HepG2 (cell line): ENCODE results near the gene SEMA3C. TPM values are rescaled to one million over a fixed set of nuclear protein-coding genes. Genes with fewer than 3 reads are reported as not detected.

Experiments
- ATAC-seq: fragments of 200-7000 bp; cut with Tn5 transposase; 3 replicates; pipeline ENCODE4 v1.9.1; 2020; ENCODE audit warnings: mild to moderate bottlenecking, moderate library complexity
- BruUV-seq: library from RNA; stranded (reverse); fragments of 400-500 nt; replicated peaks from 2 replicates; lab custom pipeline; 2021; lab: Mats Ljungman, UMichigan
- CTCF ChIA-PET: fragments of 300-600 bp; formaldehyde crosslinking; extraction: SDS; loops from one replicate; lab custom pipeline; 2021; ENCODE audit warnings: low total read pairs, inconsistent platforms, low intra/inter-chr PET ratio; lab: Yijun Ruan, JAX
- POLR2A ChIA-PET: fragments of 350-600 bp; sonication (Branson Sonifier 250); formaldehyde crosslinking; loops from one replicate; lab custom pipeline; 2020; ENCODE audit warnings: antibody characterized with exemption, inconsistent platforms; lab: Yijun Ruan, JAX
- DNase-seq: peaks from one replicate; pipeline ENCODE4 v3.0.0-alpha.2; 2015; ENCODE audit warnings: low spot score
- FAIRE-seq: peaks from 3 replicates; lab custom pipeline; 2011; peaks lifted over from hg19 to GRCh38; lab: Jason Lieb, UNC
- H2AFZ ChIP-seq: one replicate; pipeline ENCODE4 v1.6.1; 2011; ENCODE audit warnings: low read length, inconsistent platforms
- H3K27ac ChIP-seq: fragments of 300-600 bp; 3 replicates; pipeline ENCODE4 v1.8.0; 2011; ENCODE audit warnings: mixed run types, mild to moderate bottlenecking, mixed read lengths, low read length, inconsistent platforms; ENCODE audit not compliant: insufficient read depth; ENCODE audit errors: extremely low read length
- H3K27me3 ChIP-seq, 2 experiments: fragments of 200-600 bp in 1 of 2; 2 replicates in 1 of 2; 3 replicates in 1 of 2; pipeline versions ENCODE4 v1.6.0 to v1.8.0; 2011; ENCODE audit warnings: low read length in 2 of 2, mild to moderate bottlenecking in 2 of 2, moderate library complexity in 2 of 2, inconsistent platforms in 1 of 2; ENCODE audit not compliant: insufficient read depth in 2 of 2, control insufficient read depth in 1 of 2
- H3K36me3 ChIP-seq, 2 experiments: fragments of 200-600 bp in 1 of 2; replicated peaks in 1 of 2; 2 replicates in 1 of 2; 3 replicates in 1 of 2; pipeline versions ENCODE4 v1.5.1 to v1.8.0; 2011; ENCODE audit warnings: low read length in 2 of 2, inconsistent platforms in 1 of 2; ENCODE audit not compliant: insufficient read depth in 2 of 2, control insufficient read depth in 1 of 2
- H3K4me1 ChIP-seq: 2 replicates; pipeline ENCODE4 v1.5.1; 2012; ENCODE audit warnings: low read length, inconsistent platforms; ENCODE audit not compliant: insufficient read depth
- H3K4me2 ChIP-seq: 2 replicates; pipeline ENCODE4 v1.6.0; 2011; ENCODE audit warnings: low read depth, low read length, inconsistent platforms
- H3K4me3 ChIP-seq, 3 experiments: fragments of 200-600 bp in 1 of 3; sonication (generic), shearing (Covaris generic) in 1 of 3; replicated peaks in 1 of 3; 2 replicates each; pipeline ENCODE4 v1.5.1; 2011 to 2016; ENCODE audit warnings: low read length in 3 of 3, inconsistent platforms in 2 of 3, low read depth in 2 of 3, mild to moderate bottlenecking in 2 of 3, control low read depth in 1 of 3, mixed read lengths in 1 of 3; ENCODE audit not compliant: insufficient read depth in 1 of 3
- H3K79me2 ChIP-seq: one replicate; pipeline ENCODE4 v1.6.1; 2011; ENCODE audit warnings: low read length, inconsistent platforms; ENCODE audit not compliant: insufficient read depth
- H3K9ac ChIP-seq: 2 replicates; pipeline ENCODE4 v1.6.0; 2011; ENCODE audit warnings: mild to moderate bottlenecking, low read depth, low read length, inconsistent platforms; ENCODE audit not compliant: insufficient read depth
- H3K9me3 ChIP-seq: 2 replicates; pipeline ENCODE4 v1.5.1; 2012; ENCODE audit warnings: mild to moderate bottlenecking, low read length
- H4K20me1 ChIP-seq: 2 replicates; pipeline ENCODE4 v1.6.0; 2011; ENCODE audit warnings: inconsistent platforms, mild to moderate bottlenecking, low read length, moderate library complexity; ENCODE audit not compliant: insufficient read depth
- GATA4 ChIP-seq: sonication (generic); IDR thresholded peaks from 2 replicates; pipeline ENCODE4 v1.6.1; 2016; ENCODE audit warnings: antibody characterized with exemption, low read depth, borderline replicate concordance
- NR2F1 ChIP-seq, 2 experiments: fragments of 450-650 bp in 1 of 2; formaldehyde crosslinking in 1 of 2; IDR thresholded peaks; 2 replicates each; pipeline versions ENCODE4 v1.5.0 to v1.6.1; 2016 to 2020; ENCODE audit warnings: mild to moderate bottlenecking in 1 of 2, missing compliant biosample characterization in 1 of 2, missing genetic modification reagents in 1 of 2, moderate library complexity in 1 of 2
- SMARCE1 ChIP-seq: fragments of 450-650 bp; IDR thresholded peaks from 2 replicates; pipeline ENCODE4 v1.6.1; 2017; ENCODE audit warnings: borderline replicate concordance
- ZNF30 ChIP-seq: sonication (generic); formaldehyde crosslinking; IDR thresholded peaks from 2 replicates; pipeline ENCODE4 v1.5.0; 2020; ENCODE audit warnings: mild to moderate bottlenecking, missing genetic modification reagents
- WGBS: methylation state at CpG from one replicate; pipeline ENCODE4 v1.1.6; 2017; ENCODE audit warnings: low lambda C conversion rate; 5-methylcytosine and 5-hydroxymethylcytosine counted together
- in situ Hi-C: cut with HindIII; loops from 2 replicates; pipeline ENCODE4 v1.10.0; 2017; ENCODE audit warnings: low pct_unique_long_range_greater_than_20kb; ENCODE audit not compliant: extremely low pct_ligation_motif_present
- intact Hi-C: fragments of 100-400 bp; cut with micrococcal nuclease; formaldehyde crosslinking; loops from one replicate; pipeline ENCODE4 v1.10.0; 2022; ENCODE audit not compliant: unreplicated experiment
- polyA plus RNA-seq, 8 experiments: library from polyadenylated mRNA; depleted of rRNA in 3 of 8; stranded (reverse) in 7 of 8; unstranded in 1 of 8; fragments of >200 nt; fragmentation: Illumina TruSeq in 4 of 8; extraction: Trizol in 4 of 8; gene quantifications; 2 replicates each; pipeline versions ENCODE4 v1.2.1 to v1.2.3, GENCODE V29; 2011 to 2016; ENCODE audit warnings: low read depth in 4 of 8, missing spikeins in 1 of 8, mixed read lengths in 1 of 8; ENCODE audit not compliant: insufficient read depth in 1 of 8
- total RNA-seq, 5 experiments: library from RNA; depleted of rRNA; stranded (reverse); fragments of >200 nt; fragmentation: Illumina TruSeq; extraction: Trizol; gene quantifications; 2 replicates each; pipeline ENCODE4 v1.2.3, GENCODE V29; 2016; ENCODE audit warnings: low read depth in 1 of 5
- TF ChIP-seq, protein P1 (sequence below): sonication (generic); formaldehyde crosslinking; IDR thresholded peaks from 2 replicates; pipeline ENCODE4 v1.4.0; 2020; ENCODE audit warnings: missing genetic modification reagents, borderline replicate concordance
- TF ChIP-seq, protein P2 (sequence below): sonication (generic); formaldehyde crosslinking; IDR thresholded peaks from 2 replicates; pipeline ENCODE4 v1.4.0; 2020; ENCODE audit warnings: missing genetic modification reagents
- TF ChIP-seq, protein P3 (sequence below): sonication (generic); formaldehyde crosslinking; IDR thresholded peaks from 2 replicates; pipeline ENCODE4 v1.4.0; 2020; ENCODE audit warnings: missing genetic modification reagents, borderline replicate concordance

SEMA3C gene
- total and polyA plus RNA-seq, 2 of the 13 experiments (the other 11 are each of a cell fraction or from before 2014, with no cell fraction given), result 0.05 to 0.13 TPM

DNA sequence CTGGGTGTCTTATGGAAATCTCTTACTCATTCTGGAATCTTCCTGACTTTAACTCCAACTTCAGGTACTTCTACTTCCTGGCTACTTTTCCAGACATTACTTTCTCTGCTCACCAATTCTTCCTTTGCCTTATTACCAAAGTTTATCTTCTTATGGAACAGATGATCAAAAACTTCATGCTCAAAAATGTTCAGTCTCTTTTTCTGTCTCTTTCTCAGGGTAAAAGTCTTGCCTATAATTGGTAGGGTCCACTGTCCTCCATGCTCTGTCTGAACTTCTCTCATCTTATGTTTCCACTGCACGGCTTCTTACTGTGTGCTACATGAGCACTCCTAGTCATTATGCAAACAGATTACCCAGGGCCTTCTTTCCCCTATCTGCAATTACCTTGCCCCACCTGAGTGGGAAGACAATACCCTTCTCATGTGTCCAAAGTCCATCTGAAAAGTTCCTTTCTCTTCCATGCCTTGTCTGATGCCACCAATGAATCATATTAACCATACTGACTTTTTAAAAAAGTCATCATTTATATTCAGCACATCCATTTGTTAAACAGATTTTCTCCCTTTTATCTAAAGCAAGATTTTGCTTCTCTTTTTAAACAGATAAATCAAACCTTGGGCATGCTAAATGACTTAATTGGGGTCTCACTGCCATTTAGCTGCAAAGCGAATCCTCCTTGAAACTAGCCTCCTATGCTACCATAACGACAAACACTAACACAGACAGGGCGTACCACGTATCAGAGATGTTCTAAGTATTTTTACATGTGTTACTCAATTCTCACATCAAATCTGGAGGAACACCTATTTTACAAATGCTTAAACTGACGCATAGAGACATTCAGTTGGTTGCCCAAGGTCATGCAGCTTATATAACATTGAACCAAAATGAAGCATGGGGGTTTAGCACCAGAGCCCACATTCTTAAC, 48.8 kb downstream of the SEMA3C start:
- DNase-seq (peak; percentile 36), ATAC-seq (no peak), FAIRE-seq (no peak)
- no peaks in the 10 kb centered on the region for H3K36me3 ChIP-seq
- H3K4me2 ChIP-seq, result no peak overlapping the region
- no TSS peak for BruUV-seq
- TF ChIP-seq, protein P1, sequence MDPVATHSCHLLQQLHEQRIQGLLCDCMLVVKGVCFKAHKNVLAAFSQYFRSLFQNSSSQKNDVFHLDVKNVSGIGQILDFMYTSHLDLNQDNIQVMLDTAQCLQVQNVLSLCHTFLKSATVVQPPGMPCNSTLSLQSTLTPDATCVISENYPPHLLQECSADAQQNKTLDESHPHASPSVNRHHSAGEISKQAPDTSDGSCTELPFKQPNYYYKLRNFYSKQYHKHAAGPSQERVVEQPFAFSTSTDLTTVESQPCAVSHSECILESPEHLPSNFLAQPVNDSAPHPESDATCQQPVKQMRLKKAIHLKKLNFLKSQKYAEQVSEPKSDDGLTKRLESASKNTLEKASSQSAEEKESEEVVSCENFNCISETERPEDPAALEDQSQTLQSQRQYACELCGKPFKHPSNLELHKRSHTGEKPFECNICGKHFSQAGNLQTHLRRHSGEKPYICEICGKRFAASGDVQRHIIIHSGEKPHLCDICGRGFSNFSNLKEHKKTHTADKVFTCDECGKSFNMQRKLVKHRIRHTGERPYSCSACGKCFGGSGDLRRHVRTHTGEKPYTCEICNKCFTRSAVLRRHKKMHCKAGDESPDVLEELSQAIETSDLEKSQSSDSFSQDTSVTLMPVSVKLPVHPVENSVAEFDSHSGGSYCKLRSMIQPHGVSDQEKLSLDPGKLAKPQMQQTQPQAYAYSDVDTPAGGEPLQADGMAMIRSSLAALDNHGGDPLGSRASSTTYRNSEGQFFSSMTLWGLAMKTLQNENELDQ, result no peak
- in situ Hi-C loops (no loop called here), intact Hi-C loops (no loop called here)
- CTCF ChIA-PET, result no interaction called here
- H3K27me3 ChIP-seq, result no peaks in the 10 kb centered on the region
- POLR2A ChIA-PET, result no interaction called here
- no peak overlapping the region for H2AFZ ChIP-seq
- no peak overlapping the region for H3K9ac ChIP-seq
- H3K79me2 ChIP-seq, result no peaks in the 10 kb centered on the region
- H3K9me3 ChIP-seq, result no peaks in the 10 kb centered on the region
- no peak overlapping the region for H3K27ac ChIP-seq
- H3K4me1 ChIP-seq, result no peaks in the 10 kb centered on the region
- no peaks in the 10 kb centered on the region for H4K20me1 ChIP-seq
- WGBS, result 47% methylated on average over 6 of the region's 6 CpGs
- no peak overlapping the region for H3K4me3 ChIP-seq

DNA sequence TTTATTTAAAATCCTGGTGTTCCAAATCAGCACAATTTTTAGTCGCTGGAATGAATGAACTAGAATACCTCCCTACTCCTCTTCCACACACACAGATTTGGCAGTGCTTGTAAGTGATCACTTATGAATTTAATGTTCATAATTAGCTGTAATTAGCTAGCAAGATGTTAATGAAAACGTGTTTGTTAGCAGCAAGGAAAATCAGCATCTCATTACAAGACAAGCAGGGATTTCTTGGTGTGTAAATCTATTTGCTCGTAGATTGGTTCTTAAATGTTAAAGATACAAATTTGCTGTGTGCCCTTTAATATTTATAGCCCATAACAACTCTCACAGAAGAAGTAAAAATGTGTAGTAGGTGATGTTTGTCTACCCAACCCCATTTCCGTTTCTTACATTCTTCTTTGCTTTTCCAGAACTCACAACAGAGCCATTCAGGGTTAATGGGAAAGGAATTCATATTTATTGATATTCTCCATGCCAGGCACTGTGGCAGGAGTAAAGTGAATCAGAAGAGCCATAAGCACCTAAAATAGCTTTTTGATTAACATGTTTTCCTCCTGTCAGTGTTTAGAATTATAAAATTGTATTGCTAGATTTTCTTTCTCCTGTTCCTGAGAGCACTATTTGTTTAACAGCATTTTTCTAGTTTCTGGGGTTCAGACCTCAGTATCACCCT, 49.6 kb downstream of the SEMA3C start:
- H3K27ac ChIP-seq, result no peak overlapping the region
- DNase-seq (no peak), FAIRE-seq (no peak), ATAC-seq (no peak)
- ChIA-PET CTCF (no interaction called here), POLR2A (no interaction called here)
- no peak overlapping the region for H3K9ac ChIP-seq
- H3K9me3 ChIP-seq, result no peaks in the 10 kb centered on the region
- H4K20me1 ChIP-seq, result no peaks in the 10 kb centered on the region
- intact Hi-C loops, result no loop called here
- H3K4me1 ChIP-seq, result no peaks in the 10 kb centered on the region
- BruUV-seq, result no TSS peak
- WGBS, result 9% methylated on average over 4 of the region's 4 CpGs
- H3K4me2 ChIP-seq, result no peak overlapping the region
- H3K4me3 ChIP-seq, result no peak overlapping the region
- no peaks in the 10 kb centered on the region for H3K36me3 ChIP-seq
- no peak overlapping the region for H2AFZ ChIP-seq
- in situ Hi-C loops, result no loop called here
- H3K27me3 ChIP-seq, result no peaks in the 10 kb centered on the region
- no peaks in the 10 kb centered on the region for H3K79me2 ChIP-seq
- TF ChIP-seq ZNF30 (CRISPR knock-in tag), result no peak
- TF ChIP-seq, protein P2, sequence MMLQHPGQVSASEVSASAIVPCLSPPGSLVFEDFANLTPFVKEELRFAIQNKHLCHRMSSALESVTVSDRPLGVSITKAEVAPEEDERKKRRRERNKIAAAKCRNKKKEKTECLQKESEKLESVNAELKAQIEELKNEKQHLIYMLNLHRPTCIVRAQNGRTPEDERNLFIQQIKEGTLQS (CRISPR knock-in tag), result no peak
- TF ChIP-seq SMARCE1, result no peak
- no peak for TF ChIP-seq GATA4
- TF ChIP-seq, protein P3, sequence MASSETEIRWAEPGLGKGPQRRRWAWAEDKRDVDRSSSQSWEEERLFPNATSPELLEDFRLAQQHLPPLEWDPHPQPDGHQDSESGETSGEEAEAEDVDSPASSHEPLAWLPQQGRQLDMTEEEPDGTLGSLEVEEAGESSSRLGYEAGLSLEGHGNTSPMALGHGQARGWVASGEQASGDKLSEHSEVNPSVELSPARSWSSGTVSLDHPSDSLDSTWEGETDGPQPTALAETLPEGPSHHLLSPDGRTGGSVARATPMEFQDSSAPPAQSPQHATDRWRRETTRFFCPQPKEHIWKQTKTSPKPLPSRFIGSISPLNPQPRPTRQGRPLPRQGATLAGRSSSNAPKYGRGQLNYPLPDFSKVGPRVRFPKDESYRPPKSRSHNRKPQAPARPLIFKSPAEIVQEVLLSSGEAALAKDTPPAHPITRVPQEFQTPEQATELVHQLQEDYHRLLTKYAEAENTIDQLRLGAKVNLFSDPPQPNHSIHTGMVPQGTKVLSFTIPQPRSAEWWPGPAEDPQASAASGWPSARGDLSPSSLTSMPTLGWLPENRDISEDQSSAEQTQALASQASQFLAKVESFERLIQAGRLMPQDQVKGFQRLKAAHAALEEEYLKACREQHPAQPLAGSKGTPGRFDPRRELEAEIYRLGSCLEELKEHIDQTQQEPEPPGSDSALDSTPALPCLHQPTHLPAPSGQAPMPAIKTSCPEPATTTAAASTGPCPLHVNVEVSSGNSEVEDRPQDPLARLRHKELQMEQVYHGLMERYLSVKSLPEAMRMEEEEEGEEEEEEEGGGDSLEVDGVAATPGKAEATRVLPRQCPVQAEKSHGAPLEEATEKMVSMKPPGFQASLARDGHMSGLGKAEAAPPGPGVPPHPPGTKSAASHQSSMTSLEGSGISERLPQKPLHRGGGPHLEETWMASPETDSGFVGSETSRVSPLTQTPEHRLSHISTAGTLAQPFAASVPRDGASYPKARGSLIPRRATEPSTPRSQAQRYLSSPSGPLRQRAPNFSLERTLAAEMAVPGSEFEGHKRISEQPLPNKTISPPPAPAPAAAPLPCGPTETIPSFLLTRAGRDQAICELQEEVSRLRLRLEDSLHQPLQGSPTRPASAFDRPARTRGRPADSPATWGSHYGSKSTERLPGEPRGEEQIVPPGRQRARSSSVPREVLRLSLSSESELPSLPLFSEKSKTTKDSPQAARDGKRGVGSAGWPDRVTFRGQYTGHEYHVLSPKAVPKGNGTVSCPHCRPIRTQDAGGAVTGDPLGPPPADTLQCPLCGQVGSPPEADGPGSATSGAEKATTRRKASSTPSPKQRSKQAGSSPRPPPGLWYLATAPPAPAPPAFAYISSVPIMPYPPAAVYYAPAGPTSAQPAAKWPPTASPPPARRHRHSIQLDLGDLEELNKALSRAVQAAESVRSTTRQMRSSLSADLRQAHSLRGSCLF (CRISPR knock-in tag), result no peak
- no peak for TF ChIP-seq NR2F1 (CRISPR knock-in tag; IDR thresholded peaks at IDR 0.05)
